Nucleus accumbens (tissue), 56 donors: ENCODE measurements around the gene SIRT7.
A peak's percentile ranks its signal among the peaks of the same experiment; 100 is the strongest.

Source experiments
- DNase-seq, 56 donors: peaks; one replicate each; lab custom pipeline; 2025; lab: John Stamatoyannopoulos, UW

SIRT7 gene

DNA sequence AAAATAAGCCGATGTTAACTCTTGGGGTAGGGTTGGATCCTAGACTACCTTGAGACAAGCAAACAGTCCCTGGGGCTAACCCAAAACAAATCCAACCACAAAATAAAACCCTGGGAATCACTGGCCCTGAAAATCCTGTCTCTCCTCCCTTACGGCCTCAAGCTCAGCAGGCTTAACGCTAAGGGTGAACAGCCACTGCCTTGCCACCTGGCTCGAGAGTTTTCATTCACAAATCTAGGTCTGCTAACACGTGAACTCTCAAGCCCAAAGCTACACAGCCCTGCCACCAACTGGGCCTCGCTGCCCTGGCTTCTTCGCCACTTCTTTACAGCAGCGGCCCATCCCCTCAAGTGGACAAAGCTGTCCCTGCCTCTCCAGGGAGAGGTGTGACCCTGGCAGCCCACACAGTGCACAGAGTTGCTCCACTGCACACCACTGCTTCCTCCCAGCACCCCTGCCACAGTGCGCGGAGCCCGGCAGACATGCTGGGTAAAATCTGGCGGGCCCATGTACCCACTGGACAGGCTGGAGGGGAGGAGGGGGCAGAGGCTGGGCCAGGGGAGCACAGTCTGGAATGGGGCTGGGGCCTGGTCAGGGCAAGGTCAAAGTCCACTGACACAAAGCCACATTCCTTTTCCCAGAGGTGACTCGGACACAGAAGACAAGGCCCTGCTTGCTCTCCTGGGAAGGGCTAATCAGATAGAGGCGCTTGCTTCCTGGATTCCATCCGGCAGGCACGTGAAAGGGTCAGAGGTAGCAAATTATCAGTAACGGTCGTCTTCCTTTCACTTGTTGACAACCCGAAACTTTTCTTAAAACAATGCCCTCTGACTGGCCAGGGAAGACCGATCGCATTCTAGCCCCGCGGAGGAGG is 7.8 kb downstream of the SIRT7 start:
- no peak for DNase-seq

DNA sequence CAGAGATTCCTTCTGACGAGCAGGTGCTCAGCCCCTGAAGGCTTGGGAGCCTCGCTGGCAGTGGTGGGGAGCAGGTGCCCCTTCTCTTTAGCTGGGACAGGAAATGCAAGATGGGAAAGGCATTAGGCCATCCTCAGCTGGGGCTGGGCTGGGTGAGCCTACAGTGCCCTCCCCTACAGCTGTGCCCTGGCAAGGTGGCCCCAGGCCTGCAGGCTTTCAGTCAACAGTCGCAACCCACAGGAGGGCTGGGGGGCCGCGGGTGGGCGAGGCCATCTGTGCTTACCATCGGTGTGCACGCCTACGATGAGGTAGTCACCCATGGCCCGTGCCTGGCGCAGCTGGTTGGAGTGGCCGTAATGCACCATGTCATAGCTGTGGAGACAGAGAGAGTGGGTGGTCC is 8.7 kb downstream of the SIRT7 start:
- DNase-seq: no peak

DNA sequence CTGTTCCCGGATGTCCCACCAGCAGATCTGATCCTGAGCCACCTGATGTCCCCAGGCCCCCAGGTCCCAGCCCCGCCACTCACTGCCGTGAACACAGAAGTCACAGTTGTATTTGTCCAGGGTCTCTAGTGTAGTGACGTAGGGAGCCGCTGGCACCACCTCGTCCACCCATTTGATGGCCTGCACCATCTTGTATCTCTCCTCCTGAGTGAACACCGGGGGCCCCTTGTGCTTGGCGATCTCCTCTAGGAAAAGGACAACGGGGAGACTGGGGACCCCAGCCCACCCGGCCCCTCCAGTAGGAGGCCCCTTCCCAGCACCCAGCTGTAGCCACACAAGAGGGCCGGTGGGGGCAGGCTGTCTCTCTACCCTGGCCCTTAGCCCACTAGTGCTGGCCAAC is 9.2 kb downstream of the SIRT7 start:
- DNase-seq: no peak

DNA sequence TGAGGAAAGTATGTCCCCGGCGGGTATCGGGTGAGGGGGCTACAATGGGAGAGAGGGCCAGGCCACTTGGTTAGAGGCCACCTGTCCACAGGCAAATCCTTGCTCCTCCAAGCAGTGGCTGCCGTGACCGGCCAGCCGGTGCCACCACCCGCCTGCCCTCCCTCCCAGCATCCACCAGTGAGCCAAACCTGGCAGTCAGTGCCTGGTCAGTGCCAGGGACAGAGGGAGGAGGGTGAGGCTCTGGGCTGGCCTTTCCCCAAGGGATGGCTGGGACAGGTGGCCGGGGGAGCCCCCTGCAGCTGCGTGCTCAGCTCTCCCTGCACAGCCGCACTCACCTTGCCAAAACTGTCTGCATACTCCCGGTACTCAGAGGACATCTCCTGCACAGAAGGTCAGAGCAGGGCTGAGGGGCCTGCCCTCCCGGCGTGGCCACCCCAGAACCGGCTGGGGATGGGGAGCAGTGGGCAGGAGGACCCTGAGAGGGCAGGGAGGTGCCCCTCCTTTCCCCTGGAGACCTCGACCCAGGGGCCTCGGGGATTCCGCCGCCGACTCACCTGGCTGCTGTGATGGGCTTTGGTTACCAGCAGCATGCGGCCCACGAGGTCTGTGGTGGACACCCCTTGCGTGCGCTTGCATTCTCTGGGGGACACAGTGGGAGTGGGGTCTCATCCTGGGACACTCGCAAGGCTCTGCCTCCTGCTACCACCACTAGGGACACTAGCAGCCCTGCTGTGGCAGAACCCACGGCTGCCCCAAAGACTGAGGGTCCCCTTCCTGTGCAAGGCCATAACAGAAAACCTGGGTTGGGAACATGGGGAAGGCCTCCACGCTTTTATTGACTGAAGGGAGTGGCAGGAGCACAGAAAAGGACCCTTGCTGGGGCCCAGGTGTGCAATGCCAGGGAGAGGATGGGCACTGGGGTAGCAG is 10.5 kb downstream of the SIRT7 start:
- no peak for DNase-seq

DNA sequence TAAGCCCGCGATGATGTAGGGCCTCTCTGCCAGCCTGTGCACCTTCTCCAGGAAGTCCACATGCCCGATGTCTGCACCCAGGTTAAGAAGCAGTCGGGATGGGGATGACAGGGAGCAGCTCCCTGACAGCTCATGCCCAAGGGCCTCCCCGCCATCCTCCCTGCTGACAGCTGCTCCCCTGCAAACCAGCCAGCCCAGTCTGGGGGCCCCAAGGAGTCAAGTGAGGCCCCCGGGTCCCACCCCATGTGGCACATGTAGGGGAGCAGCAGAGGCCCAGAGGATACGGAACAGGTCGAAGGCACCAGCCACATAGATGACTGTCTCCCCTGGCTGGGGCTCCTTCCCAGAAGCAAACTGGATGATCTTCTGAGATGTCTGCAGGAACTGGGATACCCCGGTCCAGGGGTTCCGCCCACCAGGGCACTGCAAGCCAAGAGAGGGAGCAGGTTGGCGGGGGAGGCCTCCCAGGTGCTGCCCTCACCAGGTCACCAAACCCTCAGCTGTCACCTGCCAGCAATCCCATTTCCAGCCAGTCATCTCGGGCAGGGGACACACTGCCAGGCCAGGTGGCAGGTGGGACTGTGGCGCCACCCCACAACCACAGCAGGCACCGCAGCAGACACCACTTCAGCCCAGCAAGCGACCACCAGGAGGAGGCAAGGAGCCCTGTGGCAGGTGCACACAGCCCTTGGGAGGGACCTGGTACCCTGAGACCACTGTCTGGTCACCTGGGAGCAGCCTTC is 11.3 kb downstream of the SIRT7 start:
- no peak for DNase-seq

DNA sequence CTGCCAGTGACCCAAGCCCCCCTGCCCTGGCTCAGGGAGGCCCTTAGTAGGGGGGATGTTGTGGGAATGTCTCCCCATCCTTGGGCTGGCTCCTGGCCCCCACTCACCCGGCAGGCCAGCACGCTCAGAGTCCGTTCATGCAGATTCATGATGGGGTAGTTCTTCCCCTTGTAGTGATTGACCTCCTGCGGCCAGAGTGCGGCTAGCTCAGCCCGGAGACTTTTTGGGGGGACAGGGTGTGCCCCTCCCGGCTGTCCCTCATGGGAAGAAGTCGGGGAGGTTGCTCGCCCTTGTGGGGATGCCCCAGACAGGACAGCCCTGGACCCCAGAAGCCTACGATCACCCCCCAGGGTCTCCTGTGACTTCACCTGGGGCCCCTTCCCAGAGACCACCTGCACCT is 12.0 kb downstream of the SIRT7 start:
- no peak for DNase-seq

DNA sequence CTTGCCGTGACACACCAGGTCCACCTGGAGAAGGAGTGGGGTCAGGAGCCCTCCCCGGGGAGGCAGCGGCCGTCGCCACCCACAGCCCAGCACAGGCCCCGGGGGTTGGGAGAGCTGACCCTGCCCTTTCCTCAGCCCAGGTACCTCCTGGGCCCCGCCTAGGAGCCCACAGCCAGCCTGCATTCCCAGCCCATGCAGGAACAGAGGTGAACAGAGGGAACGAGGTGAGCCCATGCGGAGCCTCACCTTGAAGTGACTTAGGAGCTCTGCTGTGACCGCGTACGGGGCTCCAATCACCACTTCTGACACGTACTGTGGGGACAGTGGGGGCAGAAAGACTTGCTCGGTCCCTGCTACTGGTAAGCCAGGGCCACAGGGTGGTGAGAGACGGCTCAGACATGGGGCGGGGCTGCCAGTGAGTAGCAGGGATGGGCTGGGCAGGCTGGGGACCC is 12.5 kb downstream of the SIRT7 start:
- no peak for DNase-seq

DNA sequence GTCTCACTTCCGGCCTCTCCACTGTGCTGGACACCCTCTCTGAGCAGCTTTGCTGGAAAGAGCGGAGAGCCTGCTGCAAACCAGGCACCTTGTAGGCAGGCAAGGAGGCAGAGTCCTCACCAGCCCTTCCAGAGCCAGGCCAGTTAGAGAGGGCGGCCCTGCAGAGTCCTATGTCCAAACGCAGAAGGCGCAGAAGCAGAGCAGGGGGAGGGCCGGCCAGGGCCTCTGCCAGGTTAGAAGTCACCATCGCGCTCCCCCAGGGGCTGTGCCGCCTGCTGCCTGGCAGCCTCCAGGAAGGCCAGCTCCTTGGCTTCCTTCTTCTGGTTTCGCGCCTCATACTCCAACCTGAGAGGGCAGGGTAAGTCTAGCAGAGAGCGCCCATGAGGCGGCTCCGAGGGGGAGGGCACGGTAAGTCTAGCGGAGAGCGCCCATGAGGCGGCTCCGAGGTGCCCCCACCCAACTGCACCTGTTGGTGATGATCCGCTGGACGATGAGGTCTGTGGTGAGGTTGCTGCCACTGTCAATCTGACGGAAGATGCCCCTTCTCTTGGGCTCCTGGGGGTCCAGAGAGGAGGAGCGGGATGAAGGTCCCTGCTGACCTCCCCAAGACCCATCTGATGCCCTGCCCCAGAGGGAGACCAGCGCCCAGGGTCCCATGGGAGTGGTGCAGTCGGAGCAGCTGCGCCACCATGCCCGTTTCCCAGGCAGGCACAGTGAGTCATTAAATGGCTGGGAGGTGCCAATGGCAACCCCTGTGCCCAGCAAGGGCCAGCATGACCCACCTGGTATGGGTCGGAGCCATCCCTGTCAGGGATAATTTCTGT is 13.2 kb downstream of the SIRT7 start:
- DNase-seq: no peak

DNA sequence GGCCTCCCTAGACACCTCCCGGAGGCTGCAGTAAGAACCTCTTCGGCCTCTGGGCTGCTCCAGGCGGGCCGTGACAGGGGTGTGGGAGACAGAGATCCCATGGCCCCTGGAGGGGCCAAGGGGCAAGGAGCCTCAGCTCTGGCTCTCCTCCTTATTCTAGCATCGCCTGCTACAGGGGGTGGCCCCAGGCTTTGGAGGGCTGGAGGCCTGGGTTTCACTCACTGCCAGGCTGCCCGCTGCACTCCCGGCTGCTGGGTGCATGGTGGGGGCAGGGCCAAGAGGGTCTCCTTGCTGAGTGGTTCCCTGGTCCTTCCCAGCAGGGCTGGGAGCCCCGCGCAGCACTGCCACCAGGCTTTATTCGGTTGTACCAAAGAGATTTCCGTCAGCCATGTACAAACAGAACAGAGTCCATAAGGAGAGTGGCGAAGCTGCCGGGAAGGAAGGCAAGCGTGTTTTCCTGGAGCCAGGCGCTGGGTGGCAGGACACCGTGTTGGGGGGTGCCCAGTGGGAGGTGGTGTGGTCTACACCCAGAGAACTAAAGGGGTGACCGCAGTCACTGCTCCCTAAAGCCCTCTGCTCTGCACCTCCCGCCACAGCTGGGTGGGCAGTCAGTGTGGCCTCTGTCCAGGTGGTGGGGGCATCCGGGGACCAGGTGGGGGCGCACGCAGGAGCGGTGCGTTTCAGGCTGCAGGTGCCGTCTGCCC is 13.9 kb downstream of the SIRT7 start:
- DNase-seq: no peak

DNA sequence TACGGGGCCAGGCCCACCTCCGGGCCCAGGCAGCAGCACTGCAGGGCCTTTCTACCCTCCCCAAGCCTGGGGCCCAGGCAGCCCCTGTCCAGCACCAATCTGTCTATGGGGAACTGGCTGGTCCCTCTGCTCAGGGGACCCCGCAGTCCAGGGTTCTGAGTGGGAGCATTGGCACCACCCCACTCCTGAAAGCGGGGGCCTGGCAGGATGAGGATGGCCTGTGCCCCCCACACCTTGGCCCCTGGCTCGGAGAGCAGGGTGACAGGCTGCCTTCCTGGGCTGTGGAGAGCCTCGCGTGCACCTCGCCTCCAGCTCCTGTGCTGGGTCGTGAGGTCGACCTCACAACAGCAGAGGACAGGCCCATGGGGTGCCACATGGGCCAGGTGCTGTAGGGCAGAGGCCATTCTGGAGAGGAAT is 14.6 kb downstream of the SIRT7 start:
- DNase-seq: no peak

DNA sequence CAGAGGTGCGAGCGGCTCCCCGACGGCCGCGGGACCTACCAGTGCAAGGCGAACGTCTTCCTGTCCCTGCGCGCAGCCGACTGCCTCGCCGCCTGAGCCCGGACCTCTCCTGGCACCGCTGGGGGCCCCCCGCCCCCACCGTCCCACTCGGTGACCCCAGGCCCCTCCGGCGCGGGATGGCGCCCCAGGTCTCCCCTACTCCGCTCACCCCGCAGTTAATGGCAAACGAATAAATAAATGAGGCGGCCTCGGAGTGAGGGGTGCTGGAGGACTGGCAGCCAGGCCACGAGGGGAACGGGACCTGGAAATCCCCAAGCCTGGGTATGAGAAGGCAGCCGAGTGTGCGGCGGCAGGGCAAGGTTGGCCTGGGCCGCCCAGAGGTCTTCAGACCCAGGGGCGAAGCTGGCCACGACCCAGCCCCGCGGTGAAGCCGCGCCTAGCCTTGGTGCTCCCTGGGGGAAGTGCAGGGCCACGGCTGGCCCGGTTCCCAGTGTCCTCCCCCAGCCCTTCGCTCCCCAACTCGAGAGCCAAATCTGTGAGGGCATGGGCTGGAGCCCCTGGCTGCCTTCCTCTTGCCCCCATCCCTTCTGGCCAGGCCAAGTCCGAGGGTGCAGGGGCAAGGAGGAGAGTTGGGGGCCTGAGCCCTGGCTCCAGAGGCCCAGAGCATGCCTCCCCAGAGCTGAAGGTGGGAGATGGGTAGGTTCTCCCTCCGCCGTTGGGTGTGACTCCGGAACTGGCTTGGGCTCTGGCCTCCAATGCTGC is 15.1 kb downstream of the SIRT7 start:
- no peak for DNase-seq

DNA sequence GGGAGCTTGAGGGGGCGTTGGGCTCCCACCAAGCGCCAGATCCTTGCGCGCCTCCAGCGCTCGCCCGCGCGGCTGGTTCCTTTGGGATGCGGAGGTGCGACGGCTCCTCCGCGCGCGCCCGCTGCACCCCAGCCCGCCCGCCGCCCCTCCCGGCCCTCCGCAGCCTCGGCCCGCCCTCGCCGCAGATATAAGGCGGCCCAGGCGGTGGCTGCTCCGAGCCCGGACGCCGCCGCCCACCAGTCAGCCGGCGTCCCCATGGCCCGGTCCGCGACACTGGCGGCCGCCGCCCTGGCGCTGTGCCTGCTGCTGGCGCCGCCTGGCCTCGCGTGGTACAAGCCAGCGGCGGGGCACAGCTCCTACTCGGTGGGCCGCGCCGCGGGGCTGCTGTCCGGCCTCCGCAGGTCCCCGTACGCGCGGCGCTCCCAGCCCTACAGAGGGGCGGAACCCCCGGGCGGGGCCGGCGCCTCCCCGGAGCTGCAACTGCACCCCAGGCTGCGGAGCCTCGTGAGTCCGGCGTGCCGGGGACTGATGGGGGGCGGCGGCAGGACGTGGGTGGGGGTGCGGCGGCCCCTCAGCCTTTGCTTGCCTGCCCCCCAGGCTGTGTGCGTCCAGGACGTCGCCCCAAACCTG is 15.8 kb downstream of the SIRT7 start, which contains the start of gene NPB:
TSS of gene NPB (plus strand) at position 216 of the 630 bp plus-strand sequence. CDS start at position 256, 40 bp downstream.
- DNase-seq: peak in 7 of 56 donors; percentile 8 to 56 (median 15)

DNA sequence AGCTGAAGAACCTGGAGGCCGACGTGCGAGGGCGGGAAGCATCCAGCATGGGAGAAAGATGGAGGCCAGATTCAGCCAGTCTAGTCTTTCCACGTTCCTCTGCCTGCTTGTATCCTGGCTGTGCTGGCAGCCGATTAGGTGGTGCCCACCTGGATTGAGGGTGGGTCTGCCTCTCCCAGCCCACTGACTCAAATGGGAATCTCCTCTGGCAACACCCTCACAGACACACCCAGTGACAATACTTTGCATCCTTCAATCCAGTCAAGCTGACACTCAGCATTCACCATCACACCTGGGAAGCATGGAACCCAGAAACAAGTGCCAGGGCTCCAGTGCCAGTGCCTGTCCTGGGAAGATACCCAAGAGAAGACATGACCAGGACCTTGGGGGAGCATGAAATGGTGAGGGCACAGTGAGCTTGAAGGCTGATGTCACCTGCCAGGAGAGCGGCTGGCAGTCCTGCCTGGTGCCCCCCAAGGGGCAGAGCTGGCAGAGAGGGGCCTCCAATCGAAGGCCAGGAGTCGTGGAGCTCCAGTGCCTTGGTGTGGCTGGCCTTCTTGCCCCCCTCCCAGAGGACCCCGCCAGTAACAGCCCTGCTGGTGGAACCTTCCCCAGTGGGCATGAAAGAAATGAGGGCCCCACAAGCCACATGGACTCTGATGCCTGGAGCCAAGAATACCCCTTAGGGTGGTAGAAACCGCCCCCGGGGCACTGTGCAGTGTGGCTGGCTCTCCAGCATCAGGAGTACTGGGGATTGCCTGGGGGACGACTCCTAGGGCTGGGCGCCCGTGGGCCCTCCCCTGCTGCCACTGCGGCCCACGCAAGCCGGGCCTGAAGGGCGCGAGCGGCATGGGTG is 16.6 kb downstream of the SIRT7 start:
- DNase-seq: no peak

DNA sequence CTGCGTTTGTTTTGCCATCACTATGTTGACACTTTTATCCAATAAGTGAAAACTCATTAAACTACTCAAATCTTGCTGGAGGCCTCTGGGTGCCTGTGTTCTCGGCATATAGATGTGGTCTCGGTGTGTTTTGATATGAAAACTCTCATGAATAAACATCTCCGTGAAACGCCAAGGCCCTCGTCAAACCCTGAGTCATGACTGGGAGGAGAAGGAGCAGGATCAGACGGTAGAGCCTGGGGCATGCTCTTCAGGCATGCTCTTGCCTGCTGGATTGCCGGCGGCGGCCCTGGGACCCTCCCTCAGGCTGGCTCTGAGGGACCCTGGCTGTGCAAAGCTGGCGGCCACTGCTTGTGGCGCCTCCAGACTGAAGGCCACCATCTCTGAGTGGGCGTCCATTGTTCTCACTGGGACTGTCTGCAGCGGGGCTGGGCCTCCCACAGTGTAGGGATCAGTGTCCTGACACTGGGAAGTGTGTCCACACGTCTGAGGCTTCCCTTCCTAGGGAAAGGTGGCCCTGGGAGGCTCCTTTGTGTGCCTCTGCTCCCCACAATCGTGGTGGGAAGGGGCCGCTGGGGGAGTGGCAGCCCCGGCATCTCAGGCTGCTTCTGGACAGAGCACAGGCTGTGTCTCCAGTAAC is 17.7 kb downstream of the SIRT7 start:
- DNase-seq: no peak

DNA sequence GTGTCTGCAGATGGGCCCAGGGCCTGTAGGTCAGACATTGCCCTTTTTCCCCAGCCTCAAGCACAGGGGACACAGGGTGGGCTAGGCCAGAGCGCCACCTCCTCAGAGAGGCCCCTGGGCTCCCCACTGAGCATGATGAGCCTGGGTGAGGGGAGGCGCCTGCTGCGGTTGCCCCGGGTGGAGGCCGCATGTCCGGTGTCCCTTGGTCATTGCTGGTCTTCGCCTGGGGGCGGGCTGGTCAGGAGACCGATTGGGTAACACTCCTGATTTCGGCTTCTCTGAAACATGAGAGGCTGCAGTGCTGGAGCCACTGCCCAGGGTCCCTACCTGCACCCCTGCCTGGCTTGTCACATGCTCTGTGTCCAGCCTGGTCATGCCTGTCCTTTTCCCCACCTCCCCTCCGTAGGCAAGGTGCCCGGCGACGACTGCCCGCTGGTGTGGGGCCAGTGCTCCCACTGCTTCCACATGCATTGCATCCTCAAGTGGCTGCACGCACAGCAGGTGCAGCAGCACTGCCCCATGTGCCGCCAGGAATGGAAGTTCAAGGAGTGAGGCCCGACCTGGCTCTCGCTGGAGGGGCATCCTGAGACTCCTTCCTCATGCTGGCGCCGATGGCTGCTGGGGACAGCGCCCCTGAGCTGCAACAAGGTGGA is 18.3 kb downstream of the SIRT7 start:
- no peak for DNase-seq

DNA sequence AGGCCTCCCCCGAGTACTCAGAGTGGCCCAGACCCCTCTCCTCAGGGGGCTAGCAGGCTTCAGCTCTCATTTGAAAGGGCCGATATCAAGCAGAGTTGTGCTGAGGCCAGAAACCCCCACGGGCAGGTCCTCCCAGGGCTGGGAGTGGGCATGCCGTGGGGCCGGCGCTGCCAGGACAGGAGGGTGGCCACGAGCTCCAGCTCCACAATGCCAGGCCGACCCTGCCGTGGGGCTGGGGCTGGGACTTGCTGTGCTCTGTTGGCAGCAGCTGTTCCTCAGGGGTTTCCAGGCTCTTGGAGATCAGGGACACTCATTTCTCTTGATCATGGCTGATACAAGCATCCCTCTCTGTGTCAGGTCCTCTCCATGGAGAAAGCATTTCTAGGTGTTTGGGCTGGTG is 19.1 kb downstream of the SIRT7 start:
- no peak for DNase-seq
